ENCODE measurements around the gene ACSL6. TPM values are rescaled to one million over a fixed set of nuclear protein-coding genes. Genes with fewer than 3 reads are reported as not detected.

Gene ACSL6
- total and polyA plus RNA-seq, 2 donors (not counting 1 experiment from before 2014, with no cell fraction given) = 0.03 to 0.62 TPM

DNA sequence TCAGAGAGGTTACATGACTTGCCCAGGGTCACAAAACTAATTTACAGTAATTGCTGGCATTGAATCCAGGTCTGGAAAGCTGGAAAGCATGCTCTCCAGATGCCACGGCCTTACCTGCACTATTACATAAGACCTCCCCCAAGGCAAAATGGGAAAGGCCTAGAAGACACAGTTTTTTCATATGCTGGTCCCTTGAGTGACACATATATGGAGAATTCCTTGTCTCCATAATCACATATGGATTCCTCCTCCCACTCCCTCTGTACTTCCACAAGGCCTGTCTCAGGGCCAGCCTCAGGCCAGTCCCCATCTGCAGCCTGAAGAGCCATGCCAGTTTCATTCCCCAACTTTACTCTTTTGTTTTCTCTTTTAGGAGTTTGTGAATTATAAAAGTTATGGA lies 37.4 kb downstream of the ACSL6 start:
- WGBS (ENCODE audit: insufficient coverage) = no CpG with 5 or more reads among the region's 1 CpG
- no peak overlapping the region for H3K27ac ChIP-seq (ENCODE audit: low read length in 2 of 2)
- H3K4me3 ChIP-seq (ENCODE audit: control extremely low read depth in 1 of 5, extremely low read depth in 1 of 5, insufficient read depth in 1 of 5, low read depth in 2 of 5, low read length in 4 of 5) = no peak overlapping the region
- no peak overlapping the region for H3K9ac ChIP-seq (ENCODE audit: low read length)
- DNase-seq = no peak
- intact Hi-C loops (cut with micrococcal nuclease) = no loop called here
- H3K36me3 ChIP-seq (replicated peaks in 1 of 2; ENCODE audit: control extremely low read depth in 1 of 2, control insufficient read depth in 1 of 2, extremely low read depth in 1 of 2, insufficient read depth in 2 of 2, low read length in 1 of 2) = no peaks in the 10 kb centered on the region
- no peaks in the 10 kb centered on the region for H3K4me1 ChIP-seq (ENCODE audit: control insufficient read depth in 2 of 2, insufficient read depth in 2 of 2, low read length in 2 of 2)
- TF ChIP-seq, protein P1, sequence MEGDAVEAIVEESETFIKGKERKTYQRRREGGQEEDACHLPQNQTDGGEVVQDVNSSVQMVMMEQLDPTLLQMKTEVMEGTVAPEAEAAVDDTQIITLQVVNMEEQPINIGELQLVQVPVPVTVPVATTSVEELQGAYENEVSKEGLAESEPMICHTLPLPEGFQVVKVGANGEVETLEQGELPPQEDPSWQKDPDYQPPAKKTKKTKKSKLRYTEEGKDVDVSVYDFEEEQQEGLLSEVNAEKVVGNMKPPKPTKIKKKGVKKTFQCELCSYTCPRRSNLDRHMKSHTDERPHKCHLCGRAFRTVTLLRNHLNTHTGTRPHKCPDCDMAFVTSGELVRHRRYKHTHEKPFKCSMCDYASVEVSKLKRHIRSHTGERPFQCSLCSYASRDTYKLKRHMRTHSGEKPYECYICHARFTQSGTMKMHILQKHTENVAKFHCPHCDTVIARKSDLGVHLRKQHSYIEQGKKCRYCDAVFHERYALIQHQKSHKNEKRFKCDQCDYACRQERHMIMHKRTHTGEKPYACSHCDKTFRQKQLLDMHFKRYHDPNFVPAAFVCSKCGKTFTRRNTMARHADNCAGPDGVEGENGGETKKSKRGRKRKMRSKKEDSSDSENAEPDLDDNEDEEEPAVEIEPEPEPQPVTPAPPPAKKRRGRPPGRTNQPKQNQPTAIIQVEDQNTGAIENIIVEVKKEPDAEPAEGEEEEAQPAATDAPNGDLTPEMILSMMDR (IDR thresholded peaks at IDR 0.05) = no peak
- TF ChIP-seq EZH2 (IDR thresholded peaks at IDR 0.05; ENCODE audit: borderline replicate concordance, insufficient read depth, low read depth, low read length, poor library complexity, severe bottlenecking) = no peak
- no peak for ATAC-seq (ENCODE audit: low read depth)
- no peaks in the 10 kb centered on the region for H3K27me3 Mint-ChIP-seq
- H3K4me3 Mint-ChIP-seq = no peak overlapping the region
- ChIA-PET CTCF (no interaction called here), POLR2A (no interaction called here)
- H3K27ac Mint-ChIP-seq = no peak overlapping the region
- no peaks in the 10 kb centered on the region for H4K20me1 ChIP-seq (ENCODE audit: control insufficient read depth, insufficient read depth, low read length, poor library complexity, severe bottlenecking)
- no peaks in the 10 kb centered on the region for H3K79me2 ChIP-seq (ENCODE audit: control insufficient read depth, insufficient read depth, low read length)
- H3K9me3 Mint-ChIP-seq (ENCODE audit: insufficient read depth) = no peaks in the 10 kb centered on the region
- no peaks in the 10 kb centered on the region for H3K9me3 ChIP-seq (ENCODE audit: control extremely low read depth in 1 of 3, control insufficient read depth in 2 of 3, insufficient read depth in 1 of 3, low read length in 2 of 3)
- H3K4me2 ChIP-seq (replicated peaks; ENCODE audit: low read depth, low read length, poor library complexity, severe bottlenecking) = no peak overlapping the region
- no peaks in the 10 kb centered on the region for H3K27me3 ChIP-seq (replicated peaks in 1 of 4; ENCODE audit: control extremely low read depth in 1 of 4, control insufficient read depth in 3 of 4, insufficient read depth in 4 of 4, low read length in 3 of 4)
- H2AFZ ChIP-seq (ENCODE audit: insufficient read depth, low read depth, low read length, poor library complexity, severe bottlenecking) = no peak overlapping the region
- H3K4me1 Mint-ChIP-seq = no peaks in the 10 kb centered on the region

DNA sequence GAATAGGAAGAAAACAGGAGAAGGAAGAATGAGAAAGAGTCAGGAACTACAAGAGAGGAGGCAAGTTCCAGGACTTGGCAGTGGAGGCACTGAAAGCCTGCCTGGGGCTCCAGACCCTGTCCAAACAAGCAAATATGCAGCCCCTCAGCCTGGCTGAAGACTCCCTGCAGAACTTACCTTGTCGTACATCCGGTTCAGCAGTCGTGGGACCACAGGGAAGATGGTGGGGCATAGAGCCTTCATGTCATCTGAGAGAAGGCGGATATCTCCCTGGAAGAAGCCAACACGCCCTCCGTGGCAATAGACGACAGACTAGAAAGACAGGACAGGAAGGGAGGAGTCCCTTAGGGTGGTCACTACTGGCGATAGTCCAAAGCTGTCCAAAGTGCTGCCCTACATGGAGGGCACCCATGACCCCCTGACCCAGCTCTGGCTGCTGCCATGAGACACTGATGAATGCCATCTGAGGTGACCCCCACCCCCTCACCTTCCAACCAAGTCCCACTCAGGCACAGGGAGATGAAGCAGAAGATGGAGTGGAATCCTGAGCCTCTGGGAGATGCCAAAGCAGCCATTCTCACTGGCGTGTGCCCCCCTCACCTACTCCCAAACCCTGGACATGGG lies 38.3 kb downstream of the ACSL6 start:
- no peak for ATAC-seq (ENCODE audit: low read depth)
- no peak overlapping the region for H3K4me3 ChIP-seq (ENCODE audit: control extremely low read depth in 1 of 5, extremely low read depth in 1 of 5, insufficient read depth in 1 of 5, low read depth in 2 of 5, low read length in 4 of 5)
- no peaks in the 10 kb centered on the region for H3K79me2 ChIP-seq (ENCODE audit: control insufficient read depth, insufficient read depth, low read length)
- no peak overlapping the region for H3K27ac ChIP-seq (ENCODE audit: low read length in 2 of 2)
- Mint-ChIP-seq H3K27me3 (peaks cover 3% of the 10 kb centered on the region), H3K27ac (no peak overlapping the region), H3K4me3 (no peak overlapping the region), H3K9me3 (ENCODE audit: insufficient read depth) (no peaks in the 10 kb centered on the region), H3K4me1 (no peaks in the 10 kb centered on the region)
- 99% methylated on average over 8 of the region's 9 CpGs for WGBS (ENCODE audit: insufficient coverage)
- no peak overlapping the region for H3K4me2 ChIP-seq (replicated peaks; ENCODE audit: low read depth, low read length, poor library complexity, severe bottlenecking)
- intact Hi-C loops (cut with micrococcal nuclease) = no loop called here
- POLR2A ChIA-PET = no interaction called here
- no peak for TF ChIP-seq EZH2 (IDR thresholded peaks at IDR 0.05; ENCODE audit: borderline replicate concordance, insufficient read depth, low read depth, low read length, poor library complexity, severe bottlenecking)
- TF ChIP-seq, protein P1 (IDR thresholded peaks at IDR 0.05) = no peak
- no peak overlapping the region for H2AFZ ChIP-seq (ENCODE audit: insufficient read depth, low read depth, low read length, poor library complexity, severe bottlenecking)
- H3K27me3 ChIP-seq (replicated peaks in 1 of 4; ENCODE audit: control extremely low read depth in 1 of 4, control insufficient read depth in 3 of 4, insufficient read depth in 4 of 4, low read length in 3 of 4) = no peaks in the 10 kb centered on the region
- no peaks in the 10 kb centered on the region for H4K20me1 ChIP-seq (ENCODE audit: control insufficient read depth, insufficient read depth, low read length, poor library complexity, severe bottlenecking)
- CTCF ChIA-PET = no interaction called here
- DNase-seq = no peak
- no peaks in the 10 kb centered on the region for H3K4me1 ChIP-seq (ENCODE audit: control insufficient read depth in 2 of 2, insufficient read depth in 2 of 2, low read length in 2 of 2)
- no peaks in the 10 kb centered on the region for H3K9me3 ChIP-seq (ENCODE audit: control extremely low read depth in 1 of 3, control insufficient read depth in 2 of 3, insufficient read depth in 1 of 3, low read length in 2 of 3)
- H3K36me3 ChIP-seq (replicated peaks in 1 of 2; ENCODE audit: control extremely low read depth in 1 of 2, control insufficient read depth in 1 of 2, extremely low read depth in 1 of 2, insufficient read depth in 2 of 2, low read length in 1 of 2) = no peaks in the 10 kb centered on the region
- H3K9ac ChIP-seq (ENCODE audit: low read length) = no peak overlapping the region
